SK-N-SH treated with all-trans-retinoic acid at 6 μM for 48 hours (cell line): ENCODE results near the gene BUB1.

Experiments used
- ATAC-seq: fragments of 200-7000 bp; cut with Tn5 transposase; 3 replicates; pipeline ENCODE4 v1.9.1; 2020; ENCODE audit warnings: mild to moderate bottlenecking, moderate library complexity
- ARNTL ChIP-seq: fragments of 450-650 bp; formaldehyde crosslinking; IDR thresholded peaks from 2 replicates; pipeline ENCODE4 v1.5.0; 2020; ENCODE audit warnings: low read depth, mild to moderate bottlenecking, moderate library complexity, borderline replicate concordance
- CSDC2 ChIP-seq: fragments of 250-450 bp; sonication (Bioruptor Pico); IDR thresholded peaks from 2 replicates; pipeline ENCODE4 v1.5.0; 2020; ENCODE audit warnings: mild to moderate bottlenecking, moderate library complexity
- ESRRG ChIP-seq: fragments of 250-450 bp; sonication (Bioruptor Pico); IDR thresholded peaks from 2 replicates; pipeline ENCODE4 v1.6.1; 2021; ENCODE audit warnings: mild to moderate bottlenecking
- GLIS3 ChIP-seq: fragments of 250-450 bp; sonication (Bioruptor Pico); IDR thresholded peaks from 2 replicates; pipeline ENCODE4 v1.5.0; 2020; ENCODE audit warnings: mild to moderate bottlenecking, moderate library complexity
- ISL1 ChIP-seq: fragments of 250-450 bp; sonication (Bioruptor Pico); IDR thresholded peaks from 2 replicates; pipeline ENCODE4 v2.1.2; 2022; ENCODE audit warnings: mild to moderate bottlenecking, moderate library complexity
- OSR1 ChIP-seq: fragments of 250-450 bp; sonication (Bioruptor Pico); IDR thresholded peaks from 2 replicates; pipeline ENCODE4 v1.8.0; 2022; ENCODE audit warnings: moderate library complexity, mild to moderate bottlenecking, inconsistent platforms
- PATZ1 ChIP-seq: fragments of 250-450 bp; sonication (Bioruptor Pico); IDR thresholded peaks from 2 replicates; pipeline ENCODE4 v1.8.0; 2020; ENCODE audit warnings: mild to moderate bottlenecking, moderate library complexity, borderline replicate concordance
- POU6F1 ChIP-seq: fragments of 250-450 bp; sonication (Bioruptor Pico); IDR thresholded peaks from 2 replicates; pipeline ENCODE4 v1.8.0; 2021; ENCODE audit warnings: low read depth, mild to moderate bottlenecking, moderate library complexity, borderline replicate concordance
- PPARA ChIP-seq: fragments of 250-450 bp; sonication (Bioruptor Pico); IDR thresholded peaks from 2 replicates; pipeline ENCODE4 v1.5.0; 2020; ENCODE audit warnings: mild to moderate bottlenecking, borderline replicate concordance
- RARB ChIP-seq: fragments of 250-450 bp; sonication (Bioruptor Pico); IDR thresholded peaks from 2 replicates; pipeline ENCODE4 v1.8.0; 2021; ENCODE audit warnings: mild to moderate bottlenecking, moderate library complexity
- SNAI2 ChIP-seq: fragments of 250-450 bp; sonication (Bioruptor Pico); IDR thresholded peaks from 2 replicates; pipeline ENCODE4 v1.5.0; 2020; ENCODE audit warnings: mild to moderate bottlenecking, moderate library complexity
- TCF4 ChIP-seq: fragments of 250-450 bp; sonication (Bioruptor Pico); IDR thresholded peaks from 2 replicates; pipeline ENCODE4 v1.8.0; 2021; ENCODE audit warnings: mild to moderate bottlenecking, moderate library complexity, borderline replicate concordance
- TOX ChIP-seq: fragments of 250-450 bp; sonication (Bioruptor Pico); IDR thresholded peaks from 2 replicates; pipeline ENCODE4 v1.8.0; 2021; ENCODE audit warnings: mild to moderate bottlenecking, moderate library complexity, borderline replicate concordance
- TSHZ2 ChIP-seq: fragments of 250-450 bp; sonication (Bioruptor Pico); IDR thresholded peaks from 2 replicates; pipeline ENCODE4 v1.5.0; 2020; ENCODE audit warnings: mild to moderate bottlenecking, moderate library complexity
- ZC3H10 ChIP-seq: fragments of 250-450 bp; sonication (Bioruptor Pico); IDR thresholded peaks from 2 replicates; pipeline ENCODE4 v1.5.1; 2021; ENCODE audit warnings: mild to moderate bottlenecking, moderate library complexity
- ZFP3 ChIP-seq: fragments of 250-450 bp; sonication (Bioruptor Pico); IDR thresholded peaks from 2 replicates; pipeline ENCODE4 v1.5.0; 2020; ENCODE audit warnings: mild to moderate bottlenecking, moderate library complexity
- ZFP30 ChIP-seq: fragments of 450-650 bp; formaldehyde crosslinking; IDR thresholded peaks from 2 replicates; pipeline ENCODE4 v1.5.0; 2022; ENCODE audit warnings: mild to moderate bottlenecking, moderate library complexity
- ZNF565 ChIP-seq: fragments of 450-650 bp; formaldehyde crosslinking; conservative IDR thresholded peaks from 2 replicates; pipeline ENCODE4 v1.5.0; 2020; ENCODE audit warnings: low read depth, mild to moderate bottlenecking, moderate library complexity
- ZNF70 ChIP-seq: fragments of 450-650 bp; formaldehyde crosslinking; IDR thresholded peaks from 2 replicates; pipeline ENCODE4 v1.5.0; 2020; ENCODE audit warnings: mild to moderate bottlenecking, moderate library complexity
- ZNF8 ChIP-seq: fragments of 450-650 bp; formaldehyde crosslinking; IDR thresholded peaks from 2 replicates; pipeline ENCODE4 v1.5.0; 2020; ENCODE audit warnings: mild to moderate bottlenecking, moderate library complexity
- TF ChIP-seq, protein P1 (sequence below): fragments of 250-450 bp; sonication (Bioruptor Pico); IDR thresholded peaks from 2 replicates; pipeline ENCODE4 v1.5.1; 2021; ENCODE audit warnings: mild to moderate bottlenecking, moderate library complexity

BUB1 gene

DNA sequence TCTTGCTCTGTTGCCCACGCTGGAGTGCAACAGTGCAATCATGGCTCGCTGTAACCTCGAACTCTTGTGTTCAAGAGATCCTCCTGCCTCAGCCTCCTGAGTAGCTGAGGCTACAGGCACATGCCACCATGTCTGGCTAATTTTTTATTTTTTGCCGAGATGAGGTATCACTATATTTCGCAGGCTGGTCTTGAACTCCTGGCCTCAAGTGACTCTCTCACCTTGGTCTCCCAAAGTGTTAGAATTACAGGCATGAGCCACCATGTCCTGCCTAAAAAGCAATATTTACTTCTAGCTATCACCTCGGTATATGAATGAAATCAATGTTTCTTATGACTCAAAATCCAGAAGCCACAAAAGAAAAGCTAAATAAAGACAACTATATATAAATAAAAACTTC is 2.2 kb downstream of the BUB1 start:
- TF ChIP-seq ARNTL (CRISPR knock-in tag) (no peak), PATZ1 (no peak), ZNF565 (CRISPR knock-in tag) (no peak), ESRRG (CRISPR knock-in tag) (no peak), PPARA (CRISPR knock-in tag) (no peak), CSDC2 (CRISPR knock-in tag) (no peak), TOX (CRISPR knock-in tag) (no peak), ZFP3 (no peak), ZC3H10 (CRISPR knock-in tag) (no peak), GLIS3 (CRISPR knock-in tag) (no peak), ZFP30 (no peak), ZNF70 (CRISPR knock-in tag) (no peak), ZNF8 (no peak), POU6F1 (CRISPR knock-in tag) (no peak), ISL1 (no peak), OSR1 (no peak)
- no peak for ATAC-seq

DNA sequence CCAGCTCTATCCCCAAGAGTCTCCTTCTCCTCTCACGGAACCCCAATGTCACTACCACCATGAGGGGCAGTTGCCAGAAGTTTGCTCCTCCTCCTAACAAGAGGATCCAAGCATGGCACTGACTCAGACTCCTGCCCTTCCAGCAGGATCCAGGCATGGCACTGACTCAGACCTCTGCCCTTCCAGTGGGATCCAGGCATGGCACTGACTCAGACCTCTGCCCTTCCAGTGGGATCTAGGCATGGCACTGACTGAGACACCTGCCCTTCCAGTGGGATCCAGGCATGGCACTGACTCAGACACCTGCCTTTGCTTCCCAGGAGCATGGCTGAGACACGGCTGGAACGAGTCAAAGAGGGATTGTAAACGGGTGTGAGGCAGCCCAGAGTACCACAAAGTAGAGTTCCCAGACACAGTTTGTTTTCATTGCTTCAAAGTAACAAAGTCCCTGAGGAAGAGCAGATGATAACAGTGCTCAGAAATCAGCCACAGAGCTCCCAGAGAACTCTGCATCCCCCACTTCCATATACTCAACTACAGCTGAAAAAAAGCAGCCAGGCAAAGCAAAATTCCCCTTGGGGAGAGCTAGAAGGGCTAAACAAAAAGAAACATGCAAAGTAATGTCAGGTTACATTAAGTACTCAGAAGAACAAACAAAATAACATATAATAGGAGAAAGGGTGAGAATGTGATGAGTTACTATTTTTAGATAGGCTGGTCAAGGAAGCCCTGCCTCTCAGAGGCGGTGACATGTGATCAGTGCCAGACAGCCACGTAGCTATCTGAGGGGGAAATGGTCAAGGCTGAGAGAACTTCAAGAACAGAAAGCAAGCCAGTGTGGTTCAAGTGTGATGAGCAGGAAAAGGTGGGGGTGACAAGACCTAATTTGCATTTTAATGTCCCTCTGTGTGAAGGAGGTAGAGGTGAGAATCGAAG is 3.0 kb downstream of the BUB1 start:
- no peak for TF ChIP-seq ARNTL (CRISPR knock-in tag)
- TF ChIP-seq ZNF8, result no peak
- TF ChIP-seq RARB (CRISPR knock-in tag), result no peak
- TF ChIP-seq ZNF70 (CRISPR knock-in tag), result no peak
- TF ChIP-seq PATZ1, result no peak
- no peak for TF ChIP-seq POU6F1 (CRISPR knock-in tag)
- TF ChIP-seq ZC3H10 (CRISPR knock-in tag), result no peak
- no peak for TF ChIP-seq GLIS3 (CRISPR knock-in tag)
- TF ChIP-seq OSR1, result no peak
- TF ChIP-seq PPARA (CRISPR knock-in tag), result no peak
- TF ChIP-seq CSDC2 (CRISPR knock-in tag), result no peak
- TF ChIP-seq ZFP30, result no peak
- TF ChIP-seq SNAI2, result no peak
- no peak for TF ChIP-seq ESRRG (CRISPR knock-in tag)
- no peak for TF ChIP-seq ZFP3
- TF ChIP-seq ZNF565 (CRISPR knock-in tag), result no peak
- TF ChIP-seq, protein P1, sequence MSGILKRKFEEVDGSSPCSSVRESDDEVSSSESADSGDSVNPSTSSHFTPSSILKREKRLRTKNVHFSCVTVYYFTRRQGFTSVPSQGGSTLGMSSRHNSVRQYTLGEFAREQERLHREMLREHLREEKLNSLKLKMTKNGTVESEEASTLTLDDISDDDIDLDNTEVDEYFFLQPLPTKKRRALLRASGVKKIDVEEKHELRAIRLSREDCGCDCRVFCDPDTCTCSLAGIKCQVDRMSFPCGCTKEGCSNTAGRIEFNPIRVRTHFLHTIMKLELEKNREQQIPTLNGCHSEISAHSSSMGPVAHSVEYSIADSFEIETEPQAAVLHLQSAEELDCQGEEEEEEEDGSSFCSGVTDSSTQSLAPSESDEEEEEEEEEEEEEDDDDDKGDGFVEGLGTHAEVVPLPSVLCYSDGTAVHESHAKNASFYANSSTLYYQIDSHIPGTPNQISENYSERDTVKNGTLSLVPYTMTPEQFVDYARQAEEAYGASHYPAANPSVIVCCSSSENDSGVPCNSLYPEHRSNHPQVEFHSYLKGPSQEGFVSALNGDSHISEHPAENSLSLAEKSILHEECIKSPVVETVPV (CRISPR knock-in tag), result no peak
- TF ChIP-seq TCF4 (CRISPR knock-in tag), result no peak
- no peak for TF ChIP-seq ISL1
- TF ChIP-seq TSHZ2 (CRISPR knock-in tag), result no peak
- ATAC-seq, result peak; percentile 56
